ENCODE results near the gene LTBP1.

The LTBP1 gene

GRCh38 chr2:33077844-33078243 is 131.1 kb downstream of the LTBP1 start:
- no peak for DNase-seq (ENCODE audit: low read depth, low spot score)

- no peak for DNase-seq (ENCODE audit: low read depth, low spot score)
Observed at GRCh38 chr2:33081691-33082090, 134.9 kb downstream of the LTBP1 start.

- no peak for DNase-seq (ENCODE audit: low read depth, low spot score)
Observed at GRCh38 chr2:33083699-33084387, 137.1 kb downstream of the LTBP1 start.

- no peak for DNase-seq (ENCODE audit: low read depth, low spot score)
Observed at GRCh38 chr2:33084433-33084832, 137.7 kb downstream of the LTBP1 start.

- no peak for DNase-seq (ENCODE audit: low read depth, low spot score)
Observed at GRCh38 chr2:33085646-33086045, 138.9 kb downstream of the LTBP1 start.

GRCh38 chr2:33086400-33087015 is 139.8 kb downstream of the LTBP1 start:
- no peak for DNase-seq (ENCODE audit: low read depth, low spot score)

- DNase-seq (ENCODE audit: low read depth, low spot score): no peak
Observed at GRCh38 chr2:33090553-33091134, 143.9 kb downstream of the LTBP1 start.

GRCh38 chr2:33091541-33092123 is 144.9 kb downstream of the LTBP1 start:
- DNase-seq (ENCODE audit: low read depth, low spot score): no peak

- DNase-seq (ENCODE audit: low read depth, low spot score): no peak
Observed at GRCh38 chr2:33093283-33093993, 146.7 kb downstream of the LTBP1 start.

- DNase-seq (ENCODE audit: low read depth, low spot score): no peak
Observed at GRCh38 chr2:33094303-33094702, 147.6 kb downstream of the LTBP1 start.

- DNase-seq (ENCODE audit: low read depth, low spot score): no peak
Observed at GRCh38 chr2:33099989-33100388, 153.2 kb downstream of the LTBP1 start.

GRCh38 chr2:33100921-33101320 is 154.2 kb downstream of the LTBP1 start:
- DNase-seq (ENCODE audit: low read depth, low spot score): no peak

- no peak for DNase-seq (ENCODE audit: low read depth, low spot score)
Observed at GRCh38 chr2:33104052-33104623, 157.4 kb downstream of the LTBP1 start.

GRCh38 chr2:33104726-33105125 is 158.0 kb downstream of the LTBP1 start:
- no peak for DNase-seq (ENCODE audit: low read depth, low spot score)

GRCh38 chr2:33106115-33106514 is 159.4 kb downstream of the LTBP1 start:
- no peak for DNase-seq (ENCODE audit: low read depth, low spot score)

- DNase-seq (ENCODE audit: low read depth, low spot score): no peak
Observed at GRCh38 chr2:33107690-33108482, 161.1 kb downstream of the LTBP1 start.

GRCh38 chr2:33108483-33109443 is 162.0 kb downstream of the LTBP1 start:
- DNase-seq (ENCODE audit: low read depth, low spot score): no peak

- no peak for DNase-seq (ENCODE audit: low read depth, low spot score)
Observed at GRCh38 chr2:33110461-33110860, 163.7 kb downstream of the LTBP1 start.

- DNase-seq (ENCODE audit: low read depth, low spot score): no peak
Observed at GRCh38 chr2:33111002-33111446, 164.3 kb downstream of the LTBP1 start.

GRCh38 chr2:33115196-33115595 is 168.4 kb downstream of the LTBP1 start:
- no peak for DNase-seq (ENCODE audit: low read depth, low spot score)
